T-cell (primary cell): ENCODE data around the gene LRRK1. TPM values are rescaled to one million over a fixed set of nuclear protein-coding genes. Genes with fewer than 3 reads are reported as not detected.

Experiments used
- ATAC-seq, 4 experiments: fragments of 200-7000 bp in 3 of 4; fragments of 150-1000 bp in 1 of 4; cut with Tn5 transposase; replicated peaks in 1 of 4; 1 replicate in 3 of 4; 2 replicates in 1 of 4; pipeline ENCODE4 v1.10.0; 2021; ENCODE audit warnings: moderate library complexity in 3 of 4, mild to moderate bottlenecking in 2 of 4, moderate number of reproducible peaks in 1 of 4
- CTCF ChIA-PET, 2 donors: fragments of 300-600 bp; sonication (Branson Sonifier 250); formaldehyde crosslinking; loops; one replicate each; lab custom pipeline; 2022; ENCODE audit warnings: antibody characterized with exemption in 2 of 2; lab: Charles Lee
- POLR2A ChIA-PET, 2 donors: fragments of 300-600 bp; sonication (Branson Sonifier 250); formaldehyde crosslinking; loops; one replicate each; lab custom pipeline; 2022; ENCODE audit warnings: antibody characterized with exemption in 2 of 2; lab: Charles Lee
- DNase-seq, 35 experiments: peaks; one replicate each; pipeline versions ENCODE4 v3.0.0 to v3.0.0-alpha.2; 2013 to 2023
- H3K27ac ChIP-seq: one replicate; pipeline ENCODE4 v1.5.1; 2013; ENCODE audit warnings: low read length
- H3K27me3 ChIP-seq, 2 experiments: replicated peaks in 1 of 2; 1 replicate in 1 of 2; 2 replicates in 1 of 2; pipeline versions ENCODE4 v1.6.1 to v1.7.0; 2013; ENCODE audit warnings: low read length in 1 of 2, mixed read lengths in 1 of 2; ENCODE audit not compliant: control insufficient read depth in 2 of 2, insufficient read depth in 2 of 2; ENCODE audit errors: extremely low read depth in 1 of 2
- H3K36me3 ChIP-seq, 2 donors: 1 replicate in 1 of 2; 2 replicates in 1 of 2; pipeline versions ENCODE4 v1.6.1 to v1.7.0; 2013; ENCODE audit warnings: low read length in 1 of 2; ENCODE audit not compliant: control insufficient read depth in 2 of 2, insufficient read depth in 1 of 2; ENCODE audit errors: extremely low read depth in 1 of 2
- H3K4me1 ChIP-seq, 2 experiments: 1 replicate in 1 of 2; 2 replicates in 1 of 2; pipeline versions ENCODE4 v1.6.1 to v1.7.0; 2013; ENCODE audit warnings: low read length in 2 of 2, mixed read lengths in 1 of 2; ENCODE audit not compliant: insufficient read depth in 2 of 2, control insufficient read depth in 1 of 2; ENCODE audit errors: extremely low read depth in 1 of 2
- H3K4me3 ChIP-seq, 2 donors: 1 replicate in 1 of 2; 2 replicates in 1 of 2; pipeline versions ENCODE4 v1.5.1 to v1.7.0; 2013; ENCODE audit warnings: mild to moderate bottlenecking in 2 of 2, low read length in 1 of 2, moderate library complexity in 1 of 2; ENCODE audit not compliant: control insufficient read depth in 1 of 2; ENCODE audit errors: extremely low read depth in 1 of 2
- H3K9me3 ChIP-seq: 2 replicates; pipeline ENCODE4 v1.7.0; 2013
- H3K27ac Mint-ChIP-seq, 2 donors: one replicate each; pipeline ENCODE4 v1.8.0; 2020 to 2021; ENCODE audit warnings: mild to moderate bottlenecking in 2 of 2, mixed read lengths in 2 of 2
- H3K27me3 Mint-ChIP-seq, 2 donors: one replicate each; pipeline ENCODE4 v1.8.0; 2021 to 2022; ENCODE audit warnings: mixed read lengths in 2 of 2
- H3K36me3 Mint-ChIP-seq: one replicate; pipeline ENCODE4 v1.8.0; 2021; ENCODE audit warnings: mixed read lengths
- H3K4me1 Mint-ChIP-seq, 3 donors: one replicate each; pipeline ENCODE4 v1.8.0; 2020 to 2022; ENCODE audit warnings: mixed read lengths in 3 of 3, mild to moderate bottlenecking in 1 of 3
- H3K4me3 Mint-ChIP-seq, 3 donors: one replicate each; pipeline ENCODE4 v1.8.0; 2020 to 2022; ENCODE audit warnings: mild to moderate bottlenecking in 3 of 3, mixed read lengths in 3 of 3, moderate library complexity in 3 of 3
- H3K9me3 Mint-ChIP-seq, 3 donors: one replicate each; pipeline ENCODE4 v1.8.0; 2020 to 2022; ENCODE audit warnings: mixed read lengths in 3 of 3
- WGBS: methylation state at CpG from one replicate; pipeline ENCODE4 v1.1.5; 2013; ENCODE audit warnings: missing lambda C conversion rate; ENCODE audit not compliant: insufficient coverage; 5-methylcytosine and 5-hydroxymethylcytosine counted together
- total RNA-seq, 35 experiments: library from RNA in 6 of 35; stranded (reverse) in 6 of 35; fragments of 120-200 nt in 1 of 35; gene quantifications; one replicate each; pipeline versions ENCODE4 v1.2.1 to v1.2.4 and lab custom pipeline; 2013 to 2026

Gene LRRK1
- total RNA-seq, 5 donors from 2014 or later (not counting 1 experiment from before 2014, with no cell fraction given): 1.1 to 2.0 (median 1.7) TPM

- no peak overlapping the region for H3K27ac ChIP-seq
- no peaks in the 10 kb centered on the region for H3K9me3 ChIP-seq
- Mint-ChIP-seq H3K36me3 (no peaks in the 10 kb centered on the region), H3K9me3 (peaks cover 0 to 6% (median 2%) of the 10 kb centered on the region in 3 donors), H3K27ac (no peak overlapping the region), H3K4me3 (no peak overlapping the region), H3K27me3 (peaks cover 21 to 28% of the 10 kb centered on the region in 2 donors), H3K4me1 (no peaks in the 10 kb centered on the region)
- H3K27me3 ChIP-seq: peaks cover 0 to 51% of the 10 kb centered on the region in 2 experiments
- H3K4me1 ChIP-seq: no peaks in the 10 kb centered on the region
- H3K4me3 ChIP-seq: no peak overlapping the region
- ChIA-PET CTCF (no interaction called here), POLR2A (no interaction called here)
- DNase-seq: peak in 2 of 35 experiments; percentile 3 to 6
- no peak for ATAC-seq
- no peaks in the 10 kb centered on the region for H3K36me3 ChIP-seq
- 86% methylated on average over 13 of the region's 19 CpGs for WGBS
These were observed 126.9 kb downstream of the LRRK1 start for GRCh38 chr15:101045835-101046691.

DNA sequence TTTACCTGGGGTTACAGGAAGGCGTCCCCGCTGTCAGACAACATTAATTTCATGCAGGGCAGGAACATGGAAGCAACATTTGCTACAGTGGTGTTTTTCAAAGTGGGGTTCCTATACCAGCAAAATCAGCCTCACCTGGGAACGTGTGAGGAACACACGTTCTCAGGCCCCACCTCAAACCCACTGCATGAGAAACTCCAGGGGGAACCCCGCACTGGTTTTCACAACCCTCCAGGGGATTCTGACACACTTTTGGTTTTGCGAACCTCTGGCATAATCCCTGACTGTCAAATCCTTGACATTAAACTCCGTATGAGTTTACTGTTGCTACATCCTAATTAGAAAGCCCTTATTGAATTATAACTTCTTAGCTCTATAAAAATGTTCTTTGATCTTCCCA lies 127.7 kb downstream of the LRRK1 start:
- no peaks in the 10 kb centered on the region for H3K4me1 ChIP-seq
- ChIA-PET CTCF (no interaction called here), POLR2A (no interaction called here)
- peaks cover 0 to under 1% (median 0%) of the 10 kb centered on the region in 3 donors for H3K9me3 Mint-ChIP-seq
- H3K36me3 ChIP-seq: no peaks in the 10 kb centered on the region
- ATAC-seq (no peak), DNase-seq (no peak)
- H3K4me3 ChIP-seq: no peak overlapping the region
- no peaks in the 10 kb centered on the region for H3K4me1 Mint-ChIP-seq
- H3K4me3 Mint-ChIP-seq: no peak overlapping the region
- no peak overlapping the region for H3K27ac Mint-ChIP-seq
- 38% methylated on average over 4 of the region's 7 CpGs for WGBS
- H3K27me3 Mint-ChIP-seq: peaks cover 17 to 22% of the 10 kb centered on the region in 2 donors
- no peaks in the 10 kb centered on the region for H3K9me3 ChIP-seq
- H3K27ac ChIP-seq: no peak overlapping the region
- peaks cover 0 to 54% of the 10 kb centered on the region in 2 experiments for H3K27me3 ChIP-seq
- no peaks in the 10 kb centered on the region for H3K36me3 Mint-ChIP-seq

- WGBS: 86% methylated on average over 18 of the region's 22 CpGs
- Mint-ChIP-seq H3K9me3 (no peaks in the 10 kb centered on the region), H3K27ac (no peak overlapping the region), H3K27me3 (peaks cover 13 to 17% of the 10 kb centered on the region in 2 donors), H3K4me1 (no peaks in the 10 kb centered on the region), H3K4me3 (no peak overlapping the region), H3K36me3 (no peaks in the 10 kb centered on the region)
- ChIA-PET POLR2A (no interaction called here), CTCF (no interaction called here)
- DNase-seq (peak in 1 of 35 experiments; percentile 3), ATAC-seq (no peak)
- H3K4me1 ChIP-seq: no peaks in the 10 kb centered on the region
- H3K9me3 ChIP-seq: no peaks in the 10 kb centered on the region
- H3K36me3 ChIP-seq: no peaks in the 10 kb centered on the region
- H3K27me3 ChIP-seq: peaks cover 0 to 55% of the 10 kb centered on the region in 2 experiments
- H3K4me3 ChIP-seq: no peak overlapping the region
- H3K27ac ChIP-seq: no peak overlapping the region
These were observed 128.2 kb downstream of the LRRK1 start for GRCh38 chr15:101047301-101047781.

- Mint-ChIP-seq H3K27ac (no peak overlapping the region), H3K4me1 (no peaks in the 10 kb centered on the region), H3K9me3 (no peaks in the 10 kb centered on the region), H3K27me3 (peaks cover 6 to 9% of the 10 kb centered on the region in 2 donors), H3K4me3 (no peak overlapping the region), H3K36me3 (no peaks in the 10 kb centered on the region)
- ChIA-PET POLR2A (no interaction called here), CTCF (no interaction called here)
- H3K36me3 ChIP-seq: no peaks in the 10 kb centered on the region
- H3K4me1 ChIP-seq: no peaks in the 10 kb centered on the region
- no peaks in the 10 kb centered on the region for H3K9me3 ChIP-seq
- H3K27me3 ChIP-seq: peaks cover 0 to 47% of the 10 kb centered on the region in 2 experiments
- ATAC-seq: no peak
- no peak overlapping the region for H3K27ac ChIP-seq
- 43% methylated on average over 2 of the region's 7 CpGs for WGBS
- no peak overlapping the region for H3K4me3 ChIP-seq
- no peak for DNase-seq
These were observed 129.0 kb downstream of the LRRK1 start for GRCh38 chr15:101048176-101048575.

- Histone ChIP-seq H3K9me3 (no peaks in the 10 kb centered on the region), H3K4me3 (no peak overlapping the region), H3K27me3 (peaks cover 0 to 47% of the 10 kb centered on the region in 2 experiments), H3K36me3 (no peaks in the 10 kb centered on the region), H3K27ac (no peak overlapping the region), H3K4me1 (no peaks in the 10 kb centered on the region)
- no peaks in the 10 kb centered on the region for H3K9me3 Mint-ChIP-seq
- WGBS: 86% methylated on average over 13 of the region's 13 CpGs
- H3K4me1 Mint-ChIP-seq: no peaks in the 10 kb centered on the region
- no peak for ATAC-seq
- peaks cover 6 to 8% of the 10 kb centered on the region in 2 donors for H3K27me3 Mint-ChIP-seq
- H3K36me3 Mint-ChIP-seq: no peaks in the 10 kb centered on the region
- CTCF ChIA-PET: no interaction called here
- H3K4me3 Mint-ChIP-seq: no peak overlapping the region
- DNase-seq: peak in 1 of 35 experiments; percentile 5
- H3K27ac Mint-ChIP-seq: no peak overlapping the region
- POLR2A ChIA-PET: no interaction called here
These were observed 129.4 kb downstream of the LRRK1 start for GRCh38 chr15:101048581-101049030.

- H3K4me1 Mint-ChIP-seq: no peaks in the 10 kb centered on the region
- H3K27ac Mint-ChIP-seq: no peak overlapping the region
- POLR2A ChIA-PET: no interaction called here
- H3K9me3 ChIP-seq: no peaks in the 10 kb centered on the region
- H3K4me3 ChIP-seq: no peak overlapping the region
- H3K36me3 ChIP-seq: no peaks in the 10 kb centered on the region
- no peaks in the 10 kb centered on the region for H3K36me3 Mint-ChIP-seq
- peaks cover 6 to 7% of the 10 kb centered on the region in 2 donors for H3K27me3 Mint-ChIP-seq
- DNase-seq: no peak
- CTCF ChIA-PET: no interaction called here
- no peak overlapping the region for H3K27ac ChIP-seq
- H3K4me1 ChIP-seq: no peaks in the 10 kb centered on the region
- no peak for ATAC-seq
- 87% methylated on average over 7 of the region's 11 CpGs for WGBS
- no peak overlapping the region for H3K4me3 Mint-ChIP-seq
- peaks cover 0 to 40% of the 10 kb centered on the region in 2 experiments for H3K27me3 ChIP-seq
- no peaks in the 10 kb centered on the region for H3K9me3 Mint-ChIP-seq
These were observed 130.1 kb downstream of the LRRK1 start for GRCh38 chr15:101049282-101049681.
